HG02798 (cell line): ENCODE data around the gene PRSS57.
"Not testable (repeated sequence)": the region's sequence is repeated elsewhere in the genome, so short reads cannot be mapped to it uniquely, and the experiment has no call there.

Experiments used
- ATAC-seq: cut with Tn5 transposase; IDR thresholded peaks from one replicate; pipeline ENCODE4 v1.9.1; 2021; ENCODE audit warnings: mild to moderate bottlenecking; ENCODE audit not compliant: unreplicated experiment, poor library complexity

PRSS57 gene

DNA sequence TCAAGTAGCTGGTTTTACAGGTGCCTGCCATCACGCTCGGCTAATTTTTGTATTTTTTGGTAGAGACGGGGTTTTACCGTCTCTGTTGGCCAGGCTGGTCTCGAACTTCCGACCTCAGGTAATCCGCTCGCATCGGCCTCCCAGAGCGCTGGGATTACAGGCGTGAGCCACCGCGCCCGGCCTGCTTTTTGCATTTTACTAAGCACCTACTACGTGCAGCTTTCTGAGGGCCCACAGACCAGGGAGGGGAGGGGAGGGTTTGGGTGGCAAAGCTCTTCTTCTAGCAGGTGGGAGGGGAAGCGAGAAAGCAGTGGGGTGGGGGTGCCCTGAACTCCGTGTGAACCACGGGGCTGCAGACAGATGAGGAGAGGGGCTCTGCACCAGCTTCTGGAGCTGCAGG lies 28.5 kb upstream of the PRSS57 start:
- no peak for ATAC-seq

DNA sequence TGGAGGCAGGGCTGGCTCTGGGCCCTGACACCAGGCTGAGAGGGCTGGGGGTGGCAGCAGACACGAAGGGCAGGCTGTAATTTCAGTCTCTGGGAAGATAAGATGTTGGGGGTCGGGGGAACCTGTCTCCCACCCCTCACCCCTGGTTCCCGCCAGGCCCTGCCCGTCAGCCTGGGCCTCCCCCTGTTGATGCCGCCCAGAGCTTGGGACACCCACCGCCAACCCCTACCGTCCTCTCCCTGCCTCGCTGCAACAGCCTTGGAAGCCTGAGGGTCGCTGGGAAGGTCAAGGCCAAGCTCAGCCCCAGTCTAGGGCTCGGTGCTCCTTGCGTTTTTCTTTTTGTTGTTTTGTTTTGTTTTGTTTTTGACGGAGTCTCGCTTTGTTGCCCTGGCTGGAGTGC lies 28.0 kb upstream of the PRSS57 start:
- no peak for ATAC-seq

DNA sequence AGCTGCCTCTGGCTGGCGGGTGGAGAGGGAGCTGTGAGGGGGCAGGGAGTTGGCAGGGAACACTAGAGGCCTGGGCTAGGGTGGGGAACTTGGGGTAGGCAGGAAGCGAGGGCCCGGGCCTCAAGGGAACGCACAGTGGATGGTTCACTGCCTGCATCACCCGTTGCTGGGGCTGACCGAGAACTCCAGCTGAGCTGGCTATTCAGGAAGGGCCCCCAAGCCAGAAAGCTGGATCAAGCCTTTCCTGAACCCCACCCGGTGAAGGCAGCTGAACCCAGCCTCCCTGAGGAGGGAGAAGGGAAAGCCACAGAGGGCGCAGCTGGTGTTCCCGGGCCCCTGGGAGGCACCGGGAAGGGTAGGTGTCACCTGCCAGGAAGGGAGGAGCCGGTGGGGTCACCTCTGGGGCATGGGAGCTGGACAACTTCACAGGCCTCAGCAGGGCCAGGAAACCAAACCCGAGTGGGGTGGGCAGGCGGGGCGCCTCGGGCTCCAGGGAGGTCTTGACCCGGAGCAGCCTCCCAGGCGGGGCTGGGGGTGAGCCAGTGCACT lies 27.4 kb upstream of the PRSS57 start:
- no peak for ATAC-seq

DNA sequence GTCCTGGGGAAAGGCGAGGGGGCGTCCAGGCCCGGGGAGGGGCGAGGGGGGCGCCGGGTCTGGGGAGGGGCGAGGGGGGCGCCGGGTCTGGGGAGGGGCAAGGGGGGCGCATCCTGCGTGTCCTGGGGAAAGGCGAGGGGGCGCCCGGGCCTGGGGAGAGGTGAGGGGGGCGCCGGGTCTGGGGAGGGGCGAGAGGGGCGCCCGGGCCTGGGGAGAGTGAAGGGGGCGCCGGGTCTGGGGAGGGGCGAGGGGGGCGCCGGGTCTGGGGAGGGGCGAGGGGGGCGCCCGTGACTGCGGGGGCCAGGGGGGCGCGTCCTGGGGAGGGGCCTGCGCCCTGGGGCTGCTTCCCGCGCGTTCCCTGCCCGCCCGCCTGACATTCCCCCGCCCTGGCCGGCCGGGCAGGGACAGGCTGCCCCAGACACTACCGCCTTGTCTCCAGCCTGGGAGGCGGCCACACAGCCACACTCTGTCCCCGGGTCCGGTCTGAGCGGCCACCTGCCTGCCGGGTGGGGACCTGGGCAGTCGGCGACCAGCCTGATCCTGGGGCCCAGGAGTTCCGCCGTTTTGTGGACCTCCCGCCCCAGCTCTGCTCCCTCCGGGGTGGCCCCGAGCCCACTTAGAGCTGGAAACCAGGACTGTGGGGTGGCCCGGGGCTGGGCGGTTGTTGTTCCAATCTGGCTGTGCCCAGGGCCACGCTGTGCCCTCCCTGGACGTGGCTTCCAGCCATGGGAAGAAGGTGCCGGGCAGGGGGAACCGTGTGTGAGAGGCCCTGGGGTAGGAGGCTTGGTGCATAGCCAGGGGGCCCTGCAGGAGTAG lies 25.3 kb upstream of the PRSS57 start:
- no peak for ATAC-seq

DNA sequence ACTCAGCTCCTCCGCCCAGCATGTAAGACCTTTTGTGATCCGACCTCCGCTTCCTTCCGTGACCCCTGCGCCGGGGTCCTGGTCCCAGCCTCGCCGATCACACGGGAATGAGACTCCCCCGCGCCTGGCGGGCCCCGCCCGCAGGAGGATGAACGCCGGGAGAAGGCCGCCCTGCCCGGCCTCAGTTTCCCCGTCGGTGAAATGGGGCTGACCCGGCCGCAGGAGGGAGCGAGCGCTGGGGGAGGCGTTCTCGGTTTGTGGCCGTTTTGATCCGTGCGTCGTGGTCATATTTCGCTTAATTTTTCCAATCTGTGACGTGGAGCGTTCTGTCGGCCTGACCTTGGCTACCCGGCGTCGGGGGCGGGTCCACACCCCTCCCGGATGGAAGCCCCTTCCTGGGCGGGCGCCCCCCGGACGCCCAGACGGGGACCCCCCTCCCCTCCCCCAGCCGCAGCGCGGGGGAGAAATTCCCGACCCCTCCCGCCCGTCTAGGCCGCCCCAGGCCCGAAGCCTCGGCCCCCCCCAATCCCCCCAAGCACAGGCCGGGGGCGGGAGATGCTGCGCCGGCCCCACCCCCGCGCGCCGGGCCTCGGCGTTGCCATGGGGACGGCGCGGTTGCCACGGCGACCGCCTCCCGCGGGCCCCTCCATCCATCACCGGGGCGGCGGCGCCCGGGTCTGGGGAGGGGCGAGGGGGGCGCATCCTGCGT lies 24.5 kb upstream of the PRSS57 start:
- ATAC-seq: no peak

DNA sequence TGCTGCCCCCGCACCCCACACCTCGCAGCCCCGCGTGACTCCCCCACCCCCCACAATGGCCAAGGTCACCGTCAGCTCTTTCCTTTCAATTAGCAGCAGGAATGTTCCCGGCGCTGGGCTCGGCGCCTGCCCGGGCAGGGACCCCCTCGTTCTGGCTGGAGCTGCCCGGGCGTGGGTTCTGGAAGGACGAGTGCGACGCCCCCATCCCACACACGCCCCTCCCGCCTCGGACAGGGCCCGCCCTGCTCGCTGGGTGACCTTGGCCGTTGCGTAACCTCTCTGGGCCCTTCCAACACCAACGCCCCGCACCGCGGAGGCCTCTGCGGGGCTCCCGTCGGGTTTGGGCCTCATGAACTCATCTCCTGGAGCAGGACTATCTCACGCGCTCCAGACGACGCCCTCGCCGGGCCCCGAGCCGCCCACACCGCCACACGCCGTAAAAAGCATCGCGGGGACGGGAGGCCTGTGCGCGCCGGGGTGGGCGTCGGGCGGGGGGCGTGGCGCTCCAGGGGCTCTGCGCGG lies 23.8 kb upstream of the PRSS57 start:
- no peak for ATAC-seq

DNA sequence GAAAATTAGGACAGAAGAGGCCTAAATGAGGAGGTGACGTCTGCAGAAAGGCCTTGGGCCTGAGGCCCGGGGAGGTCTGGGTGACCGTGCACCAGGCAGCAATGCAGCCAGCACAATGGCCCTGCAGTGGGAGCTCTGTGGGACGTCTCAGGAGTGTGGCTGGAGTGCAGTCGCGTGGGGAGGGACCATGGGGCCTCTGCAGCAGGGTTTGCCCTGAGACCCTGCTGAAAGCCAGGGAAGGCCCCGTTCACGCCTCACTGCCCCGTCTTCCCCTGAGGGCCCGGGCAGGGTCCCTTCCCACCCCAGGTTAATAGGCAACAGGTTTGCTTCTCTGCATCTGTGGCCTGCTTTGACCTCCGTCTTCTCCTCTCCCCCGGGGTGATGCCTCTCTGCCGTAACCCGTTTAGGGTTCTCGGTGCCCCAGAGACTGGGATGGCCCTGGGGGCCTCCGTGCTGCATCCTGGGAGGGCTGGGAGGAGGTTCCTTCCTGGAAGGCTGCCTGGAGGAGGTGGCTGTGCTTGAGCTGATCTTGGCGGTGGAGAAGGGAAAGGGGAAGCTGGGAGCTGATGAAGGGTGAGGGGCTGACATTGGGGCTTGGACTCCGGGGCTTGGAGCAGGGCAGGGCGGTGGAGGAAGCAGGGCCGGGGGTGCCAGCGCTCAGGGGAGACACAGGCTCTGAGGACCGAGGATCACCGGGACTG lies 23.1 kb upstream of the PRSS57 start:
- no peak for ATAC-seq

DNA sequence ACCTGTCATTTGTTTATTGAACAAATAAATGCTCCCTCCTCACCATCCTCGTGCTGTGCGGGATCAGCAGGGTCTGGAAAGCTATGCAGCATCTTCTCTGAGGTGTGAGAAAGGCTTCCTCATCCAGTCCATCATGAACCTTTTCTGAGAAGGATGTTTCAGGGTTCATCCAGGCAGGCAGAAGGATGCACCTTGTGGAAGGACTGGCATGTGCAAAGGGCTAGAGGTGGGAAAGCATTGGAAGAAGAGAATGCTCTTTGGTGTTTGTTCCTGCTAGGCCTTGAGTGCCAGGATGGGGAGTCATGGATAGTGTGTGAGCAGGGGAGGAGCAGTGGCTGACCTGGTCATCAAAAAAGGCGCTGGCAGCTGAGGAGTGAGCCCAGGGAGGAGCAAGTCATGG lies 20.1 kb upstream of the PRSS57 start:
- ATAC-seq: no peak

DNA sequence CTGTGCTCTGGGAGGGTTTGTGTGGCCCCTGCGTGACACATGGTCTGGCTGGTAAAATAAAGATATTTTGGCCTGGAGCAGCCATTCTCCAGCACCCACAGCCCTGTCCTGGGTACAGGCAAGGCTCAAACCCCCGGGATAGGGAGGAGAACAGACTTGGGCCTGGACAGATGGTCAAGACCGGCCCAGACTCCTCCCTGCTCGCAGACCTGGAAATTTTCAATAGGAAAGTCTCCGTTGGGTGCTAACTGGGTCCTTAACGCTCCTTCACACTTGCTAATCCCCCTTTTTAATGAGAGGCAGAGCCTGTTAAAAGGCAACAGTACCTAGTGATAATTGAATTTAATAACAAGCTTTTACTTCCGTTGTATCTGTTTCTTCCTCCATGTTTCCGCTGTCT lies 16.0 kb upstream of the PRSS57 start:
- no peak for ATAC-seq

DNA sequence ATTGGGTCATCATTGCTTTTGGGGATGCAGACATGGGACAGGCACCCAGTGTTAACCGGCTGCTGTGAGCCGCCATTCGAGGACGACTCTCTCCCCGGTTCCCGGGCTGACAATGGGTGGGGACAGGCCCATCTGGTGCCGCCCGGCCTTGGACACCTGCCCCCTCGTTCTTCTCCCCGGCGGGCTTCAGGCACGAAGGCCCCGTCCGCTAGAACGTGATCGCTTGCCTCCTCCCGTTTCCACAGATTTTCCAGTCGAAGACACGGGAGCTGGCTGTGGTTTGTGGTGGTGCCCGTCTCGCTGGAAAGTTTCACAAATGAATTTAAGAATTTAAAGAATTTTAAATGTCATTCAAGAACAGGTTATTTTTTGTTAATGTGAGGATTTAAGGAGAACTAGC lies 15.5 kb upstream of the PRSS57 start:
- no peak for ATAC-seq

DNA sequence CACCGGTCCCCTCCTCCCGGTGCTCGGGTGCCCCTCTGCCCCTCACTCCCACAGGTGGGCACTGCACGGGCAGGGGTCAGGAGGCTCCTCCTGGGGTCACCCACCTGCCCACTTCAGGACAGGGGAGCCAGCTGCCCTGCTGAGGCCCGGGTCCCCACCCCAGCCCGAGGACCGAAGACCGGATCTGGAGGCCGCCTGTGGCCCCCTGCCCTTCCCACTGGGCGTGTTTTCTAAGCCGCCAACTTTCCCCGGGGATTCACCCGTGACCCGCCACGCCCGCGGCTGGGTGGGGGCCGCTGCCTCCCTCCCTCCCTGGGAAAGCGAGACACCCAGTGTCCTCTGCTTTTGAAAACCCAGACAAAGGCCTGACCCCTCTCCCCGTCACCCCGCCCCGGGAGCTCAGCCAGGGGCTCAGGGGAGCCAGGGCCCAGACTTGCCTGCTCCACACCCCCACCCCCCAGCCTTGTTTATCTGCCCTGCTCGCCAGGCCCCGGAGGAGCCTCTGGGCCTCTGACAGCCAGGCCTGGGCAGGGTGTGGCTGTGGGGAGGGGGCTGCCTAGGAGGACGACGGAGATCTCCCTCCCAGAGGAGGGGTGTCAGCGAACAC lies 14.8 kb upstream of the PRSS57 start:
- no peak for ATAC-seq

DNA sequence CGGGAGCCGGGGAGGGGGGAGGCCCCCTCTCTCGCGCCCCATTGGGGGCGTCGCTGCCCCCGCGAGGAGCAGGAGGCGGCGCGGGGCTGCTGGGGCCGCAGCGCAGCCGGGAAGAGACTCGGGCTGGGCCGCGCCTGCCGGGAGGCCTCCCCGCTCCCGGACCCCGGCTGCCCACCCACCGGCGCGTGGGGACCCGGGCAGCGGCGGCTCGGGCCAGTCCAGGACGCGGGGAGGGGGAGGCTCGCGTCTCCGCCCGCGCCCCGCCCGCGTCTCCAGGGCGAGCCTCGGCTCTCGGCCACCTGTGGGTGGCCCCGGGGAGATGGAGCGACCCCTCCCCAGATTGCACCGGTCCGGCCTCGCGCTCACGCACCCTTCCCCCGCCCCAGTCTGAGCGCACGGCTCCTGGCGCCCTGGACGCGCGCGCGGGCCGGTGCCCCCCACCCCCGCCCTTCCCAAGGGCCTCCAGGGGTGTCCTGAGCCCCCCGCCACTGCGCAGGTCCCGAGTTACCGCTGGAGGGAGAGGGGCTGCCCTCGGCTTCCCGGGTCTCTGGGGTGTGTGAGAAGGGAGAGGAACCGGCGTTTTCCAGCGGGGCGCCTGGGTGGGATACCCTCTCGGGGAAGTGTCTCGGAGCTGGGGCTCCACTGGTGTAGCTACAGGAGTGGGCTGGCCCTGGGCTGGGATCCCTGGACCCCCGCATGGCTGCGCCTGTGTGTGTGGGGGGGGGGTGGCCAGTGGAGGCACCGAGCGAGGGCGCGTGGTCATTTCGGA lies 14.1 kb upstream of the PRSS57 start:
- no peak for ATAC-seq

DNA sequence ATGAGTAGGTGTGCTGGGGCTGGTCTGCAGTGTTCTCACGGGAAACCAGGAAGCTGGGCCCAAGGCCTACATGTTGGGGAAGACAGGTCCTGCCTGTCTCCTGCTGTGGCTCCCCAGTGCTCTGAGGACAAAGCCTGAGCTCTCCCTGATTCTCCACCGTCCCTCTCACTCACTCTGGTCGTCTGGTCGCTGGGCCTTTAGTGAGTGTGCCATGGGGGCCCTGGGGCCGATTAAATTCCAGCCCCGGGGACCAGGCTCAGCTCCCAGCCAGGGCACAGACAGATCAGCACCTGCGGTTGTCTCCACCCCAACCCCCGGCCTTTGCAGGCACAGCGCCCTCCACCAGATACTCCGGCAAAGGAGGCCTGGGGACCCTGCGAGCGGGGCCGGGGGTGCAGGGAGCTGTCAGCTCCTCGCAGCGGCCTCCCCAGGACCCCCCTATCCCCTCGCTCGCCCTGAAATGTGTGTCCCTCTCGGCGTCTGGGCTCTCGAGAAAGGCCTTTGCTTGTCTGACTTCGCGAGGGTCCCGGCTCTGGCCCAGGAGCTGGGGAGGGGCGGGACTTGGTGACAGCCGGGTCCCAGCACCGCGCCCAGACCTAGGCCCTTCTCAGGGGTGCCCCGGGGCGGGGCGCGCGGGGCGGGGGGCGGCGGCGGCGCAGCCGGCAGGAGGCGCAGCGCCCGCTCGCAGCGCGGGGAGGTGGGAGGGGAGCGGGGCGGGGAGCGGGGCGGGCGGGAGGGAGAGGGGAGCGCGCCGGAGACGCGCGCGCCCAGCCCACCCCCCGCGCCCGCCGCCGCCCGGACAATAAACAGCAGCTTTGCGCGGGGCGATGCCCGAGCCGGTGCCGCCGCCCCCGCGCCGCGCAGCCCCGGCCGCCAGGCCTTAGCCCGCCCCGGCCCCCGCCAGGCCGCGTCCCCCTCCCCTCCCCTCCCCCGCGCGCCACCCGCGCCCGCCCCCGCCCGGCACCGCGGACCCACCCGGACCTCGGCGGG lies 13.2 kb upstream of the PRSS57 start, which contains the start of gene PALM:
Gene PALM, plus strand, starts transcription at position 782 of the 990 bp plus-strand sequence. CDS start 212 bp downstream, outside the sequence.
- ATAC-seq: no peak

DNA sequence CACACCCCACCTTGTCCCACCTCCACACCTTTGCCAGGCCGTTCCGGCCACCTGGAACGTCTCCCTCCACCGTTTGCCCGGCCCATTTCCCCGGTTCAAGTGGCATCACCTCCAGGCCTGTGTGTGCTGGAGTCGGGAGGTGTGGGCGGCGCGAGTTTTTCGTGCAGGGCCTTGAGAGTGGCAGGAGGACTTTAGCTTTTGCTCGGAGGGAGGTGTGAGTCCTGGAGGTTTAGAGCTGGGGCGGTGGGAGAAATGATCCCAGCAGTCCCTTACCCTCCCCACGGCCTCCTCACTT lies 9.1 kb upstream of the PRSS57 start:
- no peak for ATAC-seq

DNA sequence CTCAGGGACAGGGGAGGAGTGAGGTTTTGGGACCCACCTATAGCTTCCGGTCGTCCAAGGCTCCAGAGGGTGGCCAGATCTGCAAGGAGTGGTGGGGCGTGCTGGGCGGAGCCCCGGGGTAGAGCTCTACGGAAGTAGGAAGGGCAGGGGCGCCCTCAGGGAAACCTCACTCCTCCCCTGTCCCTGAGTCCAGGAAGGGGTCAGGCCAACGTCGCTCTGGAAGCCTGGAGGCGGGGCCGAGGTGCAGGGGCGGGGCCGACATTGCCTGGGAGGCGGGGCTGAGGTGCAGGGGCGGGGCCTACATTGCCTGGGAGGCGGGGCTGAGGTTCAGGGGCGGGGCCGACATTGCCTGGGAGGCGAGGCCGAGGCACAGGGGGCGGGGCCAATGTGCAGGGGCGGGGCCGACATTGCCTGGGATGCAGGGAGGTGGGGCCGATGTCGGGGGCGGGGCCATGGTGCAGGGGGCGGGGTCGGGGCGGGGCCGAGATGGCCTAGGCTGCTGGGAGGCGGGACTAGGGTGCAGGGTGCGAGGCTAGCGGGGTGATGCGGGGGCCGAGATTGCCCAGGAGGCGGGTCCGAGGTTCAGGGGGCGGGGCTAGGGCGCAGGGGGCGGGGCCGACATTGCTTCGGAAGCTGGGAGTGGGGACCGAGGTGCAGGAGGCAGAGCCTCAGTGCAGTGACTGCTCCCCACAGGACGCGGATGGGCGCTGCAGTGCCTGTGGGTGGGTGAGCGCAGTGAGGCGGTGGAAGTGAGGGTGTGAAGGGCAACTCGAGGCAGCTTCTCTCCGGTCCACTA lies 8.6 kb upstream of the PRSS57 start:
- ATAC-seq: no peak

DNA sequence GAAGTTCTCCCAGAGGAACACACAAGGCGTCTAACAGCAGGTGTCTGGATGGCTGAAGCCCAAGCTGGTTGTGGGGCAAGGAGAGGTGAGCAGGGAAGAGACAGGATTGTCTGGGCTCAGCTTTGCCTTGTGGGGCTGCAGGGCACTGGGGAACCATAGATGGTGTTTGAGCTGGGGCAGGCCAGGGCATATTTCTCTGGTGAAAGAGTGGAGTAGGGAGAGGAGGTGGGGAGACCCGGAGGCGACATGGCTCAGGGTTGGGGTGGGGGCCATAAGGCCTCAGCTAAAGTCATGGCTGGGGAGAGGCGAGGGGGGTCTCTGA lies 8.0 kb upstream of the PRSS57 start:
- no peak for ATAC-seq

DNA sequence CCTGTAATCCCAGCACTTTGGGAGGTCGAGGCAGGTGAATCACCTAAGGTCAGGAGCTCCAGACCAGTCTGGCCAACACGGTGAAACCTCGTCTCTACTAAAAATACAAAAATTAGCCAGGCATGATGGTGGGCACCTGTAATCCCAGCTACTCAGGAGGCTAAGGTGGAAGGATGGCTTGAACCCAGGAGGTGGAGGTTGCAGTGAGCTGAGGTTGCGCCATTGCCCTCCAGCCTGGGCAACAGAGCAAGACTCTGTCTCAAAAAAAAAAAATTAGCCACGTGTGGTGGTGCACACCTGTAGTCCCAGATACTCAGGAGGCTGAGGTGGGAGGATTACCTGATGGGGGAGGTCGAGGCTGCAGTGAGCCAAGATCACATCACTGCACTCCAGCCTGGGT lies 7.6 kb upstream of the PRSS57 start:
- not testable (repeated sequence) for ATAC-seq

DNA sequence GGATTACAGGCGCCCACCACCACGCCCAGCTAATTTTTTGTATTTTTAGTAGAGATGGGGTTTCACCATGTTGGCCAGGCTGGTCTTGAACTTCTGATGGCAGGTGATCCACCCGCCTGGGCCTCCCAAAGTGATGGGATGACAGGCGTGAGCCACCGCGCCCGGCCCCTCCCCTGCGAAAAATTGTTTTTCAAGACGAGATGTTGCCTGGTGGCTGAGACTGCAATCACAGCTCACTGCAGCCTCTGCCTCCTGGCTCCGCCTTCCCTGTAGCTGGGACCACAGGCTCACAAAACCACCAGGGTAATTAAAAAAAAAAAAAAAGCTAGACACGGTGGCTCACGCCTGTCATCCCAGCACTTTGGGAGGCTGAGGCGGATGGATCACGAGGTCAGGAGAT lies 4.6 kb upstream of the PRSS57 start:
- not testable (repeated sequence) for ATAC-seq
